ENCODE measurements around the gene ICE2.
"Not testable (repeated sequence)": the region's sequence is repeated elsewhere in the genome, so short reads cannot be mapped to it uniquely, and the experiment has no call there.

Gene ICE2

DNA sequence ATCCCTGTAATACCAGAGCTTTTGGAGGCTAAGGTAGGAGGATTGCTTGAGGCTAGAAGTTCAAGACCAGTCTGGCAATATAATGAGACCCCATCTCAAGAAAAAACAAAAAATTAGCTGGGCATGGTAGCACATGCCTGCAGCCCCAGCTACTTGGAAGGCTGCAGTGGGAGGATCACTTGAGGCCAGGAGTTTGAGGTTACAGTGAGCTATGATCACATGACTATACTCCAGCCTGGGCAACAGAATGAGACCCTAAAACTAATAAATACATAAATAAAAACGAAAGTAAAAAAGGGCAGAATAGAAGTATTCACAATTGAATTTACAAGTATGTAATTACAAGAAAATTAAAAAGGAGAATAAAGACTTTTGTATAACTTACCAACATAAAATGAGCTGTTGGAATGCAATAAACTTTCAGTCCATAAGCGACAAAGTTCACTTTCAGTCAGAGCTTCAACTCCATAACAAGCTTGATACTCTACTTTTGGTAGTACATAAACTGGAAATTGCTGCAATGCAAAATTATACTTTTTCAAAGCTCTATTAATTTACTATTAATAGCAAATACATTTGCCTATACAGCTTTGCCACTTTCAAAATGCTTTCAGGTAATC is 36.8 kb downstream of the ICE2 start:
- DNase-seq = no peak

DNA sequence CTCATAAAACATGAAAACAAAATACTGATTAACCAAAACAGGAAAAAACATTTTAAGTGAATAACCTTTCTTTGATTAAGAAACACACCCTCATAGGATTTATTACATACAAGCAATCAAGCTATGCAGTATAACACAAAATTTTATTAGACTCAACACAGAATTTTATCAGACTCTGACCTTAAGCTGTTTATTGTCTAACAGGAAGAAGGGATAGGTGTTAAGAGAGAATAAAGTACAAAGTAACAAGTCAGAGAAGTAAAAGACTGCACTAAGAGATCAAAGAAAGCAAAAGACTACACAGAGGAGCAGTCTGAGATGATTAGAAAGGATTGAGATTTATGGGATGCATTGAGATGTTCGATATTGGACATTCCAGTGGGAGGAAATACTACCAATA is 37.6 kb downstream of the ICE2 start:
- no peak for DNase-seq

DNA sequence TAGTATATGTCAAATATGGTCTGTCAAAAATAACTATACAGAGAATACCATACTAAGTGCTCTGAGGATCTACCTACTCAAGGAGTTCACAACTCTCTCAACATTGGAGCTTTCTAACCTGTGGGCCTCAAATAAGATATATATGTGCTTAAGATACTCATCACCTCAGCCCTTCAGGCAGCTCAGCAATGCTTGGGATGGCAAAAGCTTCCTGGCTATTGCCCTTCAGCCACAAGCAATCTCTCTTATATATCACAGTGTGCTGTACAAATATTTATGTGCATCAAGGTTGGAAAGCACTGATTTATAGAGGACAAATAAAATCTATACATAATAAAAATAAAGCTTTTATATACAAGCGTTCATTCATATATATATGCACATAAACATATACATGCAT is 40.3 kb downstream of the ICE2 start:
- DNase-seq = no peak

DNA sequence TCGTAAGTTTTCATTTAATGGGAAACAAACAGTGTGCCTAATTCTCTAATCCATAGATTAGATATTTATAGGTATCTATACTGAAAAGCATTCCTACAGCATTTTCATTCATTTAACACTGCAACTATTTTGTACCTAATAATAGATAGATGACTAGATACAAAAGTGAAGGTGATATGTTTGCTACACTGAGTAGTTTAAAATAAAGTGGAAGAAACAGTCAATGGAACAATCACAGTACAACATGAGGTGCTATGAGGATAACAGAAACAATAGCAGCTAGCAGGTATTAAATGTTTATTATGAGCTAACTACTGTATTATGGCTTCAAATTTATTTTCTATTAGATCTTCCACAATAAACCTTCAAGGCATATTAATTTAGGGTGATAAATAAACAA is 50.0 kb downstream of the ICE2 start:
- DNase-seq = no peak

DNA sequence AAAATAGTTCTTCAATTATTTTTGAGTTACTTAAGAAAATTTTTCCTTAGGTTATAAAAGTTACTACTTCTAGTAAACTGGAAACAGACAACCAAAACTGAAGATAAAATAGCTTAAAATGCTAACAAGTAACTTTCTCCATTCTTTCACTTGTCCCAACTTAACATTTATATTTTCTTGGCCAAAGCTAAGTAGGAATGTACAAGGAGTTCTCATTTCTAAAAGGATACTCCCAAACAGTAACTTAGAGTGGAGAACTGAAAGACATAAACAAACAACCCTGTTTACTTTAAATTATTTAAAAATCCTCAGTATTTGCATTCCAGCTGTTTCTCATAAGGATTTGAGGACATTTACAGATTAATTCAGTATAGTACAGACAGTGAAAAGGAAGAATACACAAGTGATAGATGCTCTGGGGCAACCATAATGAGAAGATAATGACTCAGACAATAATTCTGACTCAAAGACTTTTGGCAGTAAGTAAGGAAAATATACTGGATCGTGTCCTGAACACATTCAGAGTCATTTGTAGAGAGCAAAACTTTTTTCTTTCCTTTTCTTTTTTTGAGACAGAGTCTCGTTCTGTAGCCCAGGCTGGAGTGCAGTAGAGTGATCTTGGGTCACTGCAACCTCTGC is 52.0 kb downstream of the ICE2 start:
- DNase-seq = no peak

DNA sequence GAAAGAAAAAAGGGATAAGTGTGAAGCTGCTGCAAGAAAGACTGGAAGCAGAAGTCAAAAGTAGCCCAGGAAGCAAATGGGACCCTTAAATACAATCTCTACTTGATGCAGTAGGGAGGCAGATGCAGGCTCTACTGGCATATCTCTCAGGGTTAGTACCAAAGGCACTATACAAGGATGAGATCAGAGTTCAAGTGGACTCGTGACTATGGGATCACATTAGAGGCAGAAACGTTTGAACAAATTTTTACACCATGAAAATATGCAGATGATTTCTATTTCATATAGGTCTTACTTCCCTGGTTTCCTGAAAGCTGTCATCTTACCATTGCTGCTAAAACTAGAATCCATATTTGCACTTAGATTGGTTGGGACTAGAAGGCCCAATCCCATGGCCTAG is 53.5 kb downstream of the ICE2 start:
- DNase-seq = no peak

DNA sequence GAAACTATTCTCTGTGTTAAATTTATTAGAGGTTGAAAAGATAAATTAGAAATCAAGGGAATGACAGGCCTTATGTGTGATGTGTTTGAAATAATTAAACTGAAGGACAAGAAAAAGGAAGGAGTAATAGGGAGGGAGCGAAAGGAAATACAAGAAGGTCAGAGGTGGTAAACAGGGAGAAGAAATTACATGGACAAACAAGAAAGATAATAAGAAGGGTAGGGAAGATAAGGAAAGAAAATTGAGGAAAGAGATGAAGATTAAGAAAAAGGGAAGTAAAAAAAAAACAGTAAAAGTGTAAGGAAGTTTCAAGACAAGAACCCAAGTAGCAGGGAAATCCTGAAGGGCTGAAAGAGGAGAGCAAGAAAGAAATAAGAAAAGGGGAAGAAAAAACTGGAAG is 54.9 kb downstream of the ICE2 start:
- DNase-seq = no peak

DNA sequence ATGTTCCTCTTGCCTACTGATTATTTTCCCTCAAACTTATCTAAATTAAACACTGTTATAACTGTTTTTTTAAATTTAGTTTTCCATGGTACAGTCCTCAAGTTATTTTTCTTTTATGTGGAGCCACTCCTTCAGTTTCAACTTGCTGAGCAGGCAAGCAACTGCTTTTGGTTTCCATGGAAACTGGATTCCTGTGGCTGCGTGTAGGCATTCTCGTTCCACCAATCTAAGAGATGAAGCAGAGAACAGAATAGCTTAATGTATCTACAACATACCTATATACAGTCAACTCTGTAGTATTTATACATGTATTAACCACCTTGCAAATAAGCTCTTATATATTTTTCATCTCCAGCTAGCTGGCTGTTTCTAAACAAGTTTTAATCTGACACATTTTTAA is 55.4 kb downstream of the ICE2 start:
- DNase-seq = no peak

DNA sequence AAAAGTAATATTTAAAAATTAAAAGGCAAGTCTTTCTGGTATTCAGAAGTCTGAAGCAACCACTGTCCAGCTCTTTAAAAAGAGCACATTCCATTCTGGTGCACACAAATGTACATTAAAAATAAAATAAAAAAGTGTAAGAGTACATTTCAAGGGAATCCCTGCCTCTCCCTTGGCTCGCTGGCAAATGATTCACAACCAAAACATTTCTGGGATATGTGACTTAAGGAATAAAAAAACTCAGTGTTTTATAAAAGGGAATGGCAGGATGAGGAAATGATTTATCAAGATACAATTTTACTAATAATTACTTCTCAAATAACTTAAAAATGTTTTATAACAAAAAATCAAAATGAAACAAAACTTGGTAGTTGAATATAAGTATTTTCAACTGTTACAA is 57.4 kb downstream of the ICE2 start:
- no peak for DNase-seq

DNA sequence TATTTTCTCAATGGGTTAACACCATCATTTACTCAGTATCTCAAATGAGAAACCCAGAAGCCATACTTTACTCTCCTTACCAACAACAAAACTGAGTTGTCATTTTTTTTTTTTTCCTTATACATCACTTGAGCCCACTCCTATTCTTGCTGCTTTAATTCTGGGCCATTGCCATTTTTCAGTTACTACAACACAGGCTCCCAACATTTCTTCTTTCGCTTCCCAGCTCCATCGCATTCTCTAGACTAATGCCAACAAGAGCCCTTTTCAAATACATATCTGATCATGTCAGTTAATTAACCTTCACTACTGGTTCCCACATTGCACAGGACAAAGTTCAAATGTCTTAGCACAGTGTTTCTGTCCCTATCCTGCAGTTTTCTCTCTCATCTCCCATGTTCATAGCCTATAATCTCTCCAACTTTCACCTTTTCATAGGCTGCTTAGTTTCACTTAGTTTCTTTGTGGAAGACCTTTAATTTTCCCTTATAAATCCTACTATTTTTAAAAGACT is 58.7 kb downstream of the ICE2 start:
- no peak for DNase-seq

DNA sequence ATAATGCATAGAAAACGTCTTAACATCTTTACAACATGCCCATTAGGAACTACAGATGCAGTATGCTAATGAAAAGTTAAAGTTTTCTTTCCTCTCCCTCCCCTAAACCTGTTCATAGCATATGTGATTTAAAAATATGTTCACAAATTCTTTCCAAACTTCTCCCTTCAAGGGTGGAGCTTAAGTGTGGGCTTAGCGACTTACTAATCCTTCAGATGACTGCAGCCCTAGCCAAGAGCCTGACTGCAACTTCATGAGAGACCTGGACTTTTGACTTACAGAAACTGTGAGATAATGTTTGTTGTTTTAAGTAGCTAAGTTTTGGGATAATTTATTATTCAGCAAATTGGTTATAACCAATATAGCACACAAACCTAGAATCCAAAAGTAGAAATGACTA is 59.2 kb downstream of the ICE2 start:
- no peak for DNase-seq

DNA sequence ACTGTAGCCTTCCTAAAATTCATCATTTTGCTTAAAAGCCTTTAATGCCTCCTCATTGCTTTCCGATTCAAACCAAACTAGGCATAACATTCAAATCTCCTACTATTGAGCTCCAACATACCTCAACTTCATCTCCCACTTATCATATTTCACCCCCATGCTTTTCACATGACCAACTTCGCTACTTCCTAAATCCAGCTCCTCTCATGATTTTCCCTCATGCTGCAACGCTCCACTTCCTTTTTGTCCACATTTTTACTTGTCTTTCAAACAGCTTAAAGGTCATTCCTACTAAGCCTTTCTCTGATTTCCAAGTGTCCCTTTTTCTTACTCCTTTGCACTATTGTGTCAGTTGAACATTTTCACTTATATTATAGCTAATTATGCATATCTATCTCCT is 60.8 kb downstream of the ICE2 start:
- no peak for DNase-seq

DNA sequence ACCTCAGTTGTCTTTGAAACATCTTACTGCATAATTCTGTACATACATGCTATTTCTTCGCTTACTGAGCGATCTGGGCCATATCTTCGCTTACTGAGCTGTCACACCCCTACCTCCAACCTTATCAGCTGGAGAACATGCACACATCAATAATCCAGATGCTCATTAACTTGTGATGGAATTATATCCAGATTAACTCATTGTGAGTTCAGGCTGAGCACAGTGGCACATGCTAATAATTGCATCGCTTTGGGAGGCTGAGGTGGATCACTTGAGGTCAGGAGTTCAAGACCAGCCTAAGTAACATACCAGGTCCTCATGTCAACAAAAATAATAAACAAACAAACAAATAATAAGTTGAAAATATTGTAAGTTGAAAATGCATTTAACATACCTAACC is 61.8 kb downstream of the ICE2 start:
- no peak for DNase-seq

DNA sequence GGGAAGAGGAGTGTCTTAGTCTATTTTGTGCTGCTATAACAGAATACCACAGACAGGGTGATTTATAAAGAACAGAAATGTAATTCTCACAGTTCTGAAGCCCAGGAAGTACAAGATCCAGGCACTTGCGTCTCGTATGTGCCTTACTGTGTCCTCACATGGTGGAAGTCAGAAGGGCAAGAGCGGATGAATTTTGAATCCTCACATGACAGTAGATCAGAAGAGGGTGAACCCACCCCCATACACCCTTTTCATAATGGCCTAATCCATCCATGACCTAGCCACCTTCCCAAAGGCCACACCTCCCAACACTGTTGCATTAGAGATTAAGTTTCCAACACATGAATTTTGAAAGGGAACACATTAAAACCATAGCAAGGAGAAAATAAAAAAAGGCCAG is 62.5 kb downstream of the ICE2 start:
- DNase-seq = no peak

DNA sequence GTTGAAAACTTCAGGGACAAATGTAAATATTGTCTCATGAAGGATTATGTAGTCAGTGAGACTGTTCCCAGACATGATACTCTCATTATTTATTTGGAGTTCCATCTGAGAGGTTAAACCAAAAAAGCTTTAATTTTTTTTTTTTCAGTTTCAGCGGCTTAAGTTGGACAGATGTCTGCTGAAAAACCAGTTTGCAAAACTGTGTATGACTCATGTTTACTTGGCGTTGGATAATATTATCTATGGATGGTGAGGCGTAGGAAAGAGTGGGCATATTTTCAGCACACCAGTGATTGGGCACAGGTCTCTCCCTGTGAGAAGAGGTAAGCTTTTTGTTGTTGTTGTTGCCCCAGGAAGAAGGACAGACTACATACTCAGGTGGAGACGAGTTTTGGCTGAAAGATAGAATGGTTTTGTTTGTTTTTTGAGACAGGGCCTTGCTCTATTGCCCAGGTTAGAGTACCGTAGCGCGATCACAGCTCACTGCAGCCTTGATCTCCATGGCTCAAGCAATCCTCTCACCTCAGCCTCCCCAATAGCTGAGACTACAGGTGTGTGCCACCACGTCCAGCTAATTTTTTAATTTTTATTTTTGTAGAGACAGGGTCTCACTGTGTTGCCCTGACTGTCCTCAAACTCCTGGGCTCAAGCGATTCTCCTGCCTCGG is 64.8 kb downstream of the ICE2 start:
- no peak for DNase-seq

DNA sequence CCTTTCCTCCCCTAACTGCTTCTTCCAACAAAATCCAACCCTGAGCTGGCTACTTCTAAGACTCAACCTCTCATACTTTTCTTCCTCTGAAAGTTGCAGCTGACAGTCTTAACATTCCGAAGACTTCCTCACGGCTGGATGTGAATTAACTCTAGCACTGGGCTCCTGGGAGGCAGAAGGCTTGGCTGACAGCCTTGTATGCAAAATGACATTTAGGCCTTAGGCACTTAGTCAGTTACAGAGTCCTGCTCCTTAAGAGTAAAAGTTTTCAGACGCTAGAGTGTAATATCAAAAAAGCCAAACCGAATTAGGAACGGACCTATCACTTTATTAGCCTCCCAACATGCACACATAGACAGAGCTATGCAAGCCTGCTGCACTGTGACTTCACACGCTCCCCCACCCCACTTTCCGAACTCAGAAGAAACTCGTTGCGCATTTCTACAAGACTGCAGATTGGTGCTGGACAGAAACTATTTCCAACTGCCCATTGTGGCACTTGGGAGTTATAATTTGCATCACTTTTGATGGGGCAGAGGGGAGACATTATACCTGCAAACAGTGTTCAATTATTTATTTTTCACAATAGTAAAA is 65.6 kb downstream of the ICE2 start:
- no peak for DNase-seq

DNA sequence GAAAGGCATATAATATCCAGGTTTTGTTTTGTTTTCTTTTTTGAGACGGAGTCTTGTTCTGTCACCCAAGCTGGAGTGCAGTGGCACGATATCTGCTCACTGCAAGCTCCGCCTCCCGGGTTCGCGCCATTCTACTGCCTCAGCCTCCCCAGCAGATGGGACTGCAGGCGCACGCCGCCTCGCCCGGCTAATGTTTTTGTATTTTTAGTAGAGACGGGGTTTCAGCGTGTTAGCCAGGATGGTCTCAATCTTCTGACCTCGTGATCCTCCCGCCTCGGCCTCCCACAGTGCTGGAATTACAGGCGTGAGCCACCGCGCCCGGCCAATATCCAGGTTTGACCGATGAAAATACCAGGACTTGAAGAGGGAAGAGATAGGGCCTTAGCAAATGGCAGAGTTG is 66.1 kb downstream of the ICE2 start:
- DNase-seq = not testable (repeated sequence)

DNA sequence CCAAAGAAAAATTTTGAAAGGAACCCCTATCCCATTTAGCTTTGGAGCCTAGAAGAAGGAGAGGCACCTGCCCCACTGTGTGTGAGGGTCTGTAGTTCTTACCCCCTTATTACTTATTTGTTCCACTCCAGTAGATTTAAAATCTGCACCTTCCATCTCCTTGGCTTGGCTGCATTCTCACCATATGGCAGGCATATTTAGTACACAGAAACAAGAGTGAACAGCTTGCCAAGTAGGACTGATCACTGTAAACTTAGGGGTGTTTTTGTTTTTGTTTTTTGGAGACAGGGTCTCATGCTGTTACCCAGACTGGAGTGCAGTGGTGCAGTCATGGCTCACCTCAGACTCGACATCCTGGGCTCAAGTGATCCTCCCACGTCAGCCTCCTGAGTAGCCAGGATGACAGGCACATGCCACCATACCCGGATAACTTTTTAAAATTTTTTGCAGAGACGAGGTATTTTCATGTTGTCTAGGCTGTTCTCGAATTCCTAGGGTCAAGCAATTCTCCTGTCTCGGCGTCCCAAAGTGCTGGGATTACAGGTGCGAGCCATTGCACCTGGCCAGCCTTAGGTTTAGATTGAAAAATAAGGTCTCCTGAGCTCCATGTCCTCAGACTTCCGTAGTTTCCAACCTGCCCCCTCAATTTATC is 67.0 kb downstream of the ICE2 start:
- no peak for DNase-seq

DNA sequence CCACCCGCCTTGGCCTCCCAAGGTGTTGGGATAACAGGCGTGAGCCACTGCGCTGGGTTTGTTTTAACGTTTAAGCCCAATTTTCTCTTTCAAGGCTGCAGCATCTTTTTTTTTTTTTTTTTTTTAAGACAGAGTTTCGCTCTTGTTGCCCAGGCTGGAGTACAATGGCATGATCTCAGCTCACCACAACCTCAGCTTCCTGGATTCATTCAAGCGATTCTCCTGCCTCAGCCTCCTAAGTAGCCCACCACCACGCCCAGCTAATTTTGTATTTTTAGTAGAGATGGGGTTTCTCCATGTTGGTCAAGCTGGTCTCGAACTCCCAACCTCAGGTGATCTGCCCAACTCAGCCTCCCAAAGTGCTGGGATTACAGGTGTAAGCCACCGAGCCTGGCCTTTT is 68.6 kb downstream of the ICE2 start:
- not testable (repeated sequence) for DNase-seq

DNA sequence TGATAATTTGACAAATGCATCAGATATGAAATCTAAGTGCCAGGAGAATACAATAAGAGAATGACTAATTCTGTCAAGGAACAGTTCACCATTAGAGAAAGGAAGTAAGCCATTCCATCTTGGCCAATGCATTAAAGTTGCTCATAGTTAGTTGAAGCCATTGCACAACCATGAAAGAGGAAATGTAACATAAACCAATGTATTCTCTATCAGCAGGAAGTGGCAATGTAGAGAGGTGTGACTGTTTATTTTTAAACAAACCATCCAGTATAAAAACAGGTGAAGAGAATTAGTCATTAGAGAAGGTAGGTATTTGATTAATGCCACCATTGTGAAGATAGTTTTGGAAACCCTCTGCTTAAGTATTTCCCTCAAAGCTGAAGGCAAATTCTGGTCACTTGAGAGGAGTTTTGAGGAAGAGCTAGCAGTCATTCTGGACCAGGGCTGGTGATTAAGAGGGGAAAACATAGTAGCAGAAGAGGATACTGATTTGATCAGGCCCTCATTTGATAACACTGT is 70.4 kb downstream of the ICE2 start:
- no peak for DNase-seq

DNA sequence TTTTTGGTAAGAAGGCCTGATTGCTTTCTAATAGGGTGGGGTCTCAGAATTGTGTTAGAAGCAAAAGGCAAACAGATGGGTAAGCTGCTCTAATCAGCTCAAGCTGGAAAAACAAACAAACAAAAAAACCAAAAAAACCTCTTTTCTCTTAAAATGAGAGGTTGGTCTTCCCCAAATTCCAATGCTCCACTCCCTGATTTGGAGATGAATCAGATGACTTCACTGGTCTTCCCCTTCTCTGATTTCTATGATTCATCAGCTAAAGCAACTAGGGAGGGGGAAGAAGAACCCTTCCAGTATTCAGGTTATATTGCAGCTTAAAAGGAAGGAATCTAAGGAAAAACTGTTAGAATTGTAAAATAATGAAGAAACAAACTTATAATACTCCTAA is 71.5 kb downstream of the ICE2 start:
- no peak for DNase-seq

DNA sequence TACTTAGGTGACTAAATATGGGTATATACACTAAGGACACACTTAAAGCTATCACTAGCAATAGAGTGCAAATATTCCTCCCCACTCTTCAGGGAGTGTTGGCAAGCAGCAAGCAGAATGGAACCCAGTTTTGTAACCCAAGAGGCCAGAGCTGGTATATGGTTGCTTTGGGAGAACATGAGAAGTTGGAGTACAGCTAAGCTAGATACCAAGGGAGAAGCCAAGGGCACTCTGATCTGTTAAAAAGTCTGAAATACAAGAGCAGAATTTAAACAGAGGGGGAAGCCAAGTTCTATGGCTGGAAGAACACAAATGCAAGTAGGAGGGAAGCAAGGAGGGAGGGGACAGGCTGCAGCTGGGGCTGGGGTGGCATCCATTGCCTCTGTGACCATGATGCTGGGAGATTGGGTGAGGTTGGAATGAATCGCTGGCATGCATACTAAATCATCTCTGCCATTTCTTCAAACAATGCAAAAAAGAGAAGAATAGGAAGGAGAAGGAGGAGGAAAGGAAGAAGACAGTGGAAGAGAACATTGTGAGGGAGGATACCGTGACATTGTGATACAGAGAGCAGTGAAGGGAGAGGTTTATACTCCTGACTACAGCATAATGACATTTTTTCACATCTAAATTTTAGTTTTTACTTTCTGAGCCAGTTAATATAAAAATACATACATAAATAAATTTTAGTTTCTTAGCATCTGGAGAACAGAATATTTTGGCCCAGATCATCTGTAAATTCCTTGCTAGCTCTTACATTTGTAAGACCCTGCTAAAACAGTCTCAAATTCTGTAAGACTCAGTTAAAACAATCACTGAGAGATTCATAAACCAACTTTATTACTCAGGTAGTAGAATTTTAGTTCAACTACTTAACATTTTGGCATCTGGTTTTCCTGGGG is 72.2 kb downstream of the ICE2 start:
- no peak for DNase-seq
